ENCODE results near the gene CA6.

- no peak for TF ChIP-seq ZNF274 (IDR thresholded peaks at IDR 0.05; ENCODE audit: low read depth, low read length)
- no peak for TF ChIP-seq SUZ12 (IDR thresholded peaks at IDR 0.05; ENCODE audit: extremely low read depth, insufficient read depth, insufficient read length)
- no peak for TF ChIP-seq YY1 (IDR thresholded peaks at IDR 0.05; ENCODE audit: insufficient read depth, insufficient read length)
Measured at GRCh38 chr1:8984203-8984602, 38.5 kb downstream of the CA6 start.
